COR-L47 (cell line): Measurements from ENCODE around the gene HOXA2.

ENCODE experiments used
- DNase-seq: peaks from one replicate; lab custom pipeline; 2025; lab: John Stamatoyannopoulos, UW

HOXA2 gene

DNA sequence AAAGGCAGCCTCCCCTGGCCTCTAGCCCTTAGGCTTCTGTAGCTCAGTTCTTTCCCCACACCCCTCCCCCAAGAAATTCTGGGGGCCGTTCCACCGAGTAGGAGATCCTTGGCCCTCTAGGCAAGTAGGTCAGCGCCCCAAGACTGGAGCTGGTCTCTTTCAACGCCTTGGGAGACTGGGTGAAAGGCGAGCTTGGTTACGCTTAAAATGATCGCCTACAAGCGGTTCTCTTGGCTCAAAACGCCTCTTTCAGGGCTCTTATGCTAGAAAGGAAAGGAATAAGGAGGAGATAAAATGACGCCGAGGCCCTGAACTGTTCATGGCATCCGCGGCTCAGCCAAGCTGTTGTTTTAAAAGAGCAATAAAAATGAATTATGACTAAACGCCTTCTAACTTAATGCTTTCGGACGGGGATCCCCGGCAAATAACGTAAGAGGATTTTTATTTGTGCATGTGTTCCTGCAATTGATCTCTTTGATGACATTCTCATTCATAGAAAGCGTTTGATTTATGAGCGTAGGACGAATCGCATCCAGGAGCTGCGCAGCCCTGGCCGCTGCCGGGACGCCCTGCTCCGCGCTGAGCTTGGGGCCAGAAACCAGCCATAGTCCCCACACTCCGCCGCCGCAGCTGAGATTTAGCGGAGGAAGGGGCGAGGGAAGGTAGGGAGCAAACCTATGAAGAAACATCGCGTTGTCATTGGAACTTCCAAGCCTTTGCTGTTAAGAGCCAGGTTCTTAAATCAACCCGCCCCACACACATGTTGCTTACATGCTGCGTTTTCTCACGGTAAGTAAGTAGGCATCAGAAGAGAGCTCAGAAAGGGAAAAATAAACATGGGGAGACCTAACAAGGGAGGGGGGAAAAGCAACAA, 3.7 kb downstream of the HOXA2 start:
- DNase-seq = no peak

DNA sequence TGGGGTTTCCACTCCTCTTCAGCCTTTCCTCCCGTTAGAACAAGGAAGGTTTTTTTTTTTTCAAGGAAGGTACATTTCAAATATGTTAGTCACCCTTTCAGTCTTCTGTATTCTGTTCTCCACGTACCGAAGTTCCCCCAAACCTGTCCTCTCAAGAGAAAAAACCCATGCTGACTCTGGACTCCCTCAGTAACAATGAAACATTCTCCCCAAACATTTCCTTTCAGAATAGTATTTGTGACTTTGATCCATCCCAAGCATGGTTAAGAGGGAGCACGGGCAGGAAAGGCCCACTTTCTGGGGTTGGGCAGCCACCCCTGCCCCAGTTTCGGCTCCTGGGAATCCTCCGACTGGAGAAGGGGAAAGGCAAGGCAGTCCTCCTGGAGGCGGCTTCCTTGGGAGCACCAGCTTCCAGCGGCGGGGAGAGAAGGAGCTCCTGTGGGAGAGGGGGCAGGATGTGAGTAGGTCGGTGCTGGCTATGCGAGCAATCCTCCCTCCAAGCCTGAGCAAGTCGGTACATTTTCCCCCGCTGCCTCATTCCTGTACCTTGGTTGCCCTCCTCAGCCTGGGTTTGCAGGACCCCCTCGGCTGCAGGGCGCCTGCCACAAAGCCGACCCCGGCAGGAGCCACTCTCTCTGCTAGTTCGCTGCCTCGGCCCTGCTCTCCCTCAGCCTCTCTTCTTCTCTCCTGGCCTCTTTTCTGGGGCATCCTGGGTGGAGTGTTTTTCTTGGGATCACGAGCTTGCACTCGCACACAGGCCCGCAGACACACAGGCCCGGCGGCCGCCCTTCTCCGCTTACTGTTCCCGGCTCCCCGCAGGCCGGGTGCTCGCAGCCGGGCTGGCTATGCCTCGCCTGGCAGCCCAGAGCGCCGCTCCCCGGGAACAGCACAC, 4.6 kb downstream of the HOXA2 start:
- no peak for DNase-seq

DNA sequence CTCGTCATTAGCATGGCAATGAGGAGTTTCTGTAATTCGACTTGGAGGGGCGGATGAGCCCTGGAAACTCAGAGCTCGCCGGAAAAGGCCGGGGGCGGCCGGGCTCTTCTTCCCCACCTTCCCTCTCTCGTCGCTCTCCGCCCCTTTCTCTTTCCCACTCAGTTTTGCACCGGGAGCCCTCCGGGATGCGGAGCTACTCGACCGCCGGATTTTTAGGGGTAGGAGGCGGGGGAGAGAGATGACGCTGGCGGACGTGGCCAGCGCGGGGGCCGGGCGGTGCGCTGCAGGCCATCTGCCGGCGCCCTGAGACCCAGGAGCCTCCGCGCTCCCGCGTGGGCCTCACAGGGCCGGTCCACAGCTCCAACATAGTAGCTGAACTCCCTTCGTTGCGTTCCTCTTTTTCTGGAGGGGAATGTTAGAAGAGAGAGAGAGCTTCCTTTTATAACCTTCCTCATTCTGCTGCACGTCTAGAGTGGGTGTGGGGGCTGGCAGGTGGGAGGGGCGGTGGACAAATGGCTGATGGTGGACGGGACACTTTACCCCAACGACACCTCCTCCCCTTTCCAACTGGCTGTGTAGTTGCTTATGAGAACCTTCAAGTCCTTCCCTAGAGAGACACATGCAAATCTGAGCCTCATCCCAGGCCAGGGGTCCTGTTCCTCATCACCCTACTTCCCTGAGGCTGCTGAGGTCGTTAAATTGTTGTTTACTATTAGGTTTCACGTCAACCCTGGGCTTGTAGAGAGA, 5.5 kb downstream of the HOXA2 start:
- DNase-seq = no peak

DNA sequence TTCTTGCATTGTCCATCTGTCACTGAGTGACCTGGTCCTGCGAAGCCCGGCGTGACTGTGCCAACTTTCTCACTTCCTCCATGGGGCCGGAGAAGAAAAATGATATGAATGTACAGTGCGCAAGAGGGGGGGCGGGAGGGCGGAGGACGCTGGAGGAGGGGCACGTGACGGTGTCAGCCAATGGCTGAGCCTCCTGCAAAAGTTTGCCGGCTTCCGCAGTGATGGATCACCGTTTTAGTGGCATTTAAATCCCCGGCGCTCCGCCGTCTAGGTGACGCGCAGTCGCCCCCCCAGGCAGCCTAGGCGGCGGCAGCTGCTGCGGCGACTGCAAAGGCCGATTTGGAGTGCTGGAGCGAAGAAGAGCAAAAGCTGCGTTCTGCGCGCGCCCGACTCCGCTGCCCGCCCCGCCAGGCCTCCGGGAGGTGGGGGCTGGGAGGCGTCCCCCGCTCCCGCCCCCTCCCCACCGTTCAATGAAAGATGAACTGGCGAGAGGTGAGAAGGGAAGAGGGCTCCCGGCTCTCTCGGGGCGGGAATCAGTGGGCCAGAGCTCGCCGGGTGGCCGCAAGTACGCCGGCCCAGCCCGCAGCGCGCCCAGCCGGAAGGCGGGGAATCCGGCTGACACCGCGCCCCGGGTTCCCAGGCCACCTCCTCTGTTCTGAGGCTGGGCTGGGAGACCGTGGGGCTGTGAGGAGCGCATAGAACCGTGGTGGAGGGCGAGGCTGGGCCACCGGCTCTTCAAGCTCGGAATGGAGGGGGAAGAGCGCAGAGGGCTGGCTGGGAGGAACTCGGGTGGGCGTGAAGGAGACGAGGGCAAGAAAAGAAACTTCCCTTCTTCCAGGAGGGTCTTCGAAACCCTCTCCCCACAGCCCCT, 6.4 kb downstream of the HOXA2 start, which contains the start of gene HOXA1:
Gene HOXA1, minus strand, starts transcription at position 104 of the 871 bp plus-strand sequence. Its CDS starts 88 bp downstream, at position 16.
- peak; percentile 90 for DNase-seq

DNA sequence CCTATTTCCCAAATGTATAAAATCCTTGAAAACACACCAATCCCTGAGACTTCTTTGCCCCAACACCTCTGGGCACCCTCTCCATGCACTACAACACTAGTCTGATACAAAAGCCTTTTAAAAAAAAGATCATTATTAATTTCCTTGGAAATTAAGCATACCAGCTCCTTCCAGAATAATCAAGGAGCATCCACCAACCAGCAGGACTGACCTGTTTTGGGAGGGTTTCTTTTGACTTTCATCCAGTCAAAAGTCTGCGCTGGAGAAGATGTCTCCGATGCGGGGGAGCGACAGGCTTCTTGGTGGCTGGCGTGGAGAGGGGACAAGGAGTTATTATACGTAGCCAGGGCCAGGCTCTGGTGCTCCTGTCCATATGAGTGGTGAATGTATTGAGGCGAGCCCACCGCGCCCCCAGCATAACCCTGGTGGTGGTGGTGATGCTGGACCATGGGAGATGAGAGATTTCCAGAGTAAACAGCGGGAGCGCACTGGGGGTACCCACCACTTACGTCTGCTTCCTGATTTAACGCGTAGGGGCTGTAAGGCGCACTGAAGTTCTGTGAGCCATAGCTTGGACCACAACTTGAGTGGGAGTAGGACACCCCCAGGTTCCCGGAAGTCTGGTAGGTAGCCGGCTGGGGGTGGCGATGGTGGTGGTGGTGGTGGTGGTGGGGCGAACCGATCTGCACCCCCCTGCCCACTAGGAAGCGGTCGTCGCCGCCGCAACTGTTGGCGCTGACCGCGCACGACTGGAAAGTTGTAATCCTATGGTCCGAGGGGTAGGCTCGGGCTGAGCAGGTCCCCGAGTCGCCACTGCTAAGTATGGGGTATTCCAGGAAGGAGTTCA, 7.2 kb downstream of the HOXA2 start:
- no peak for DNase-seq

DNA sequence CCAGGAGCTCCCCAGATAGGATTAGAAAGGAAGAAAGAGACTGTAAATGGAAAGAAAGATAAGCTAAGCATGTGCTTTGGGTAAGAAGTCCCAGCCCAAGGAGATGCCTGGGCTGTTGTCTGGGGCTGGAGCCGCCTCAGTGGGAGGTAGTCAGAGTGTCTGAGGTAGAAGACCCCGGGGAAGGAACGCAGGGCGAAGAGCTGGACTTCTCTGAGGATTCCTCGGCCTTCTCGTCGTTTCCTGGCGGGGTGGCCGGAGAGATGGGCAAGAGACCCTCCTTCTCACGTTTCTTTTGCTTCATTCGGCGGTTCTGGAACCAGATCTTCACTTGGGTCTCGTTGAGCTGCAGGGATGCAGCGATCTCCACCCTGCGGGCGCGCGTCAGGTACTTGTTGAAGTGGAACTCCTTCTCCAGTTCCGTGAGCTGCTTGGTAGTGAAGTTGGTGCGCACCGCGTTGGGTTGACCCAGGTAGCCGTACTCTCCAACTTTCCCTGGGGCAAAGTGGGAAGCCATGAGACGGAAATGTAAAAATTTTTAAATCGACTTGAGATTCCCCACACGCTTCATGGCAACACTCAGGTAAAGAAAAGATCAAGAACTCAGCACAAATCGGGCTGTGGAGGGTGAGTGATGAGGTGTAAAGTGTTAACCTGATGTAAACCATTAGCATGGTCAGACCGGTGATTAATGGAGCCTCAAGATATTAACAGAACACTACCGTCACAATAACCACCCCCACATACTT, 8.0 kb downstream of the HOXA2 start:
- DNase-seq = no peak

DNA sequence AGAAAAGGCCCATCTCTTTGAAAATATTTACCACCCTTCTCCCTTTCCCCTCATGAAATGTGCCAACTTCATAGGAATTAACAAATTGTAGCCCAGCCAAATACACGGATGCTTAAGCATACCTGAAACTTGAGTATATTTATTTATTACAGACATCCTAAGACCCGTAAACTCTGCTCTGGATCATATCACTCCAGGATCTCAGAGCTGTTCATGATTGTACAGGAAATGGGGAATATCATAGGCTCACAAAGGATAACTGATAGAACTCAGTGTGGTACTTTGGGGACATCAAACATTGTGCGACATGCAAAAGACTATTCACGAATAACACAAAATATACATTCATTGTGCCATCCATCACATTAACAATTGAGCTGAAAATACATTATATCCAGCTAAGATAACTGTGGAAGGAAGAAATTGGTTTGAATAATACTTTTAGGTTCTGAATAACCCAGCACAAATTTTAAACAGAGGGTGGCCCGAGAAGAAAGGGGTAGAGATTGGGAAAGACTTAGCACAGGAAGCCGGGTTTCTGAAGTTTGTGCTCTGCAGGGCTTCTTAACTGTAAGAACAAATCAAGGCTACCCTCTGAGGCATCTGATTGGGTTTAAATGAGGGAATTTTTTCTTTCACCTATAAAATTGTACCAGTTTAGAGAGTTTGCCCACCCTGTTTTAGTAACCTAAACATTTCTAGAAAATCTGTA, 9.1 kb downstream of the HOXA2 start:
- no peak for DNase-seq

DNA sequence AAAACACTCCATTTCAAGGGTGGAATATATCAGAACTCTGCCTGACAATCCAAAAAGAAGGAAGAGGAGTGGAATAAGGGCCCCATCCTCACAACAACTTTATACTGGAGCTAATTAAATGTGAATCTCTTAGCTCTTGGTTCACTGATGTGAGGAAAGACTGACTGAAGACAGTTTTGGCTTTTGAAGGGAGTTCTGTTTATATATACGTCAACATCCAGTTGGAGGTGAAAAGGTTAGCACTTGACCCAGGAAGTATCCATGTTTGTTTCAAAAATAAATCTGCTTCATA, 9.7 kb downstream of the HOXA2 start:
- DNase-seq = no peak

DNA sequence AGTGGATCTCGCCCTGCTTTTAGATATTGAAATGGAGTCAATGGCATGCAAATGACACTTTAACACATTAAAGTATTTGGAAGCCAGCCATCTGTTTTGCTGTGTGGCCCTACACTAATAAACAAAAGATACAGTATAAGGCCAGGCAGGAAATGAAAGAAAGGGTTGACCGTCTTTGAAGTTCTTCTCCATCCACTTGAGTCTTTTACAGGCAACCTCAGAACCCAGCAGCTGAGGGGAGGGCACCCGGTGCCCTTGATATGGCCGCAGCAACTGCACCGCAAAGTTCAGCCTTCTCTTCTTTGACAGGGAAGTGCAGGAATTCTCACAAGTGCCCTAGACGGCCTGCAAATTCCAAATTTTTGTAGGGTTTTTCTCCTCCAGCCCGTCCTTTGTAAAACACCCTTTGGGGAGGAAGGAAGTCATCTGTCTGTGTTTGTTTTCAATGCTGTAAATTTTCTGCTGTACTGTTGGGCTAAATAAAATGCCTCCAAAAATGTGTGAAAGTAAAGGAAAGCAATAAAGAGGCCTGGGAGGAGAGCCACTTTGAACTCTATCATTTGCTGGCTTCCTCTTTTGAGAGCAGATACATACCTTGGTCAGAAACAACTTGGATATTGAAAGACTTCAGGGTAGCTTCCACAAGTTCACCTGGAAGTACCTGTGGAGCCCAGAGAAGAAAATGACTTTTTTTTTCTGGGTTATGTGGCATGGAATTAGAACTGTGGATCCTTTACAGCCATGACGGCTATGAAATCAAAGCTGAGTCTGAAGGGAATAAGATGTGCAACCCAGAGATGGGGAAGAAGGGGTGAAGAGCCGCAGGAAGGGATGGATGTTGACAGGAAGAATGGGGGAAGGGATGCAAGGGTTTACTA, 10.3 kb downstream of the HOXA2 start:
- DNase-seq = no peak

DNA sequence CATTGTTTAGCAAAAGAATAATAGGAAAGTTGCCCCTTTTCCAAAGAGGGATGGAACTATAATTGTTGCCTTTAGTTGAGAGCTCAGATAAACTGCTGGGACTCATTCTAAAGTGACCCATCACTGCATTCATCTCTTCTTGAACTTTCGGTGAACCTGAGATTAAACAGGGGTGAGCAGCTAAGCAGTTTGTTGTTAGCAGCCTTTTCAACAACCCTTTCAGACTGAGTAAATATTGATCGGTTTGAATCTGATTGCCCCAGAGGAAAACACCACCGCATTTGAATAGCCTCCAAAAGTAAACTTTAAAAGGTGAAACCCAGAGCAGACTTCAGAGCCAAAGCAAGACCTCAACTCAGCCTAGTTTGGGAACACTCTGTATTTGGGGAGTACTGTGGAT, 11.4 kb downstream of the HOXA2 start:
- no peak for DNase-seq

DNA sequence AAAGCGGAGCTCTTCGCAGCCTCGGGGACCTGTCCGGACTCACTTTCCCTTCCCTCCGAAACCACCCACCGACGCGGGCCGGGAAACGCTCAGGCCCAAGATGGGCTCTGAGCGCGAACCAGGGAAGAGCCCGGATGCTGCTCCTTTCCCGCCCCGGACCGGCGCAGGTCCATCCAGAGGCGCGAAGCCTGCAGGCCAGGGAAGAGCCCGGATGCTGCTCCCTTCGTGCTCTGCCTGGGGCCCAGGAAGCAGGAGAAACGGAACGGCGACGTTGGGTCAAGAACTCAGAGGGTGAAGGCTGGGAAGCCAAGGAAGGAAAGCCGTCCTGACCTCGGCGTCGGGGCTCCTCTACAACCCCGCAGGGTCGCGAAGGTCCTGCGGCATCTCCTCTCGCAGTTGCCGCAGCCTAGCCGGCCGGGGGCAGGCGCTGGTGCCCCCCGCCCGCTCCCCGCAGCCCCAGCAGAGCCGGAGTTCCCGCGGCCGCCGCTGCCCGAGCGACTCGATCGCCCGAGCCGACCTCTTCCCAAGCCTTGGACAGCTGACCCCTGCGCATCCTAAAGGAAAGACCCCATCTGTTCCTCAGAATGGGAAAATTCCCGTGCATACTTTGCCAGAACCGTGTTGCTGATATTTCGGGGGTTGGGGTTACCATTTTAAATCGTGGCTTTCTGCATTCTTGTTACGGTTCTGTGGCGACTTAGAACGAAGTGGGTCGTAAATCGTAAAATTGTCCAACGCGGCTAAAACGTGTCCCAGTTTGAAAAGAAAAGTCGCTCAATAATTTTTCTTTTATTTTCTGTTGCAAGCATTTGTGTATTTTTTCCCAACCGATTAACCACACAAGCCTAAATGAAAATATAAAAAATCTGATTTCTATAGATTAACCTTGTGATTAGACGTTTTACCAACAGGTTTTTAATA, 14.2 kb downstream of the HOXA2 start:
- no peak for DNase-seq

DNA sequence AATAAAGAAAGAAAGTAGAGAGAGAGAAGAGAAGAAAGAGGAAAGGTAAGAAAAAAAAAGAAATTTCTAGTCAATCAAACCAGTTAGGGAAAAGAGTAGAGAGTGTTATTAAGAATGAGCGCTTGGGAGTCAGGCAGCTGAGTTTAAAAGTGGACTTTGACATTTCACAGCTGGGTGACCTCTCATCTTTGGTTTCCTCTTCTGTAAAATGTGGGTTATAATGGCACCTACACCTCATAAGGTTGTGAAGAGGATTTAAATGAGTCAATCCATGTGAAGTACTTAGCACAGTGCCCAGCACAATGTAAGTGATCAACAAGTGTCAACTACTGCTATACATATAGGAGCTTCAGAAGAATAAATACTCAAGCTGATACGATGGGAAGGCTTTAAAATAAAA, 18.8 kb downstream of the HOXA2 start:
- no peak for DNase-seq

DNA sequence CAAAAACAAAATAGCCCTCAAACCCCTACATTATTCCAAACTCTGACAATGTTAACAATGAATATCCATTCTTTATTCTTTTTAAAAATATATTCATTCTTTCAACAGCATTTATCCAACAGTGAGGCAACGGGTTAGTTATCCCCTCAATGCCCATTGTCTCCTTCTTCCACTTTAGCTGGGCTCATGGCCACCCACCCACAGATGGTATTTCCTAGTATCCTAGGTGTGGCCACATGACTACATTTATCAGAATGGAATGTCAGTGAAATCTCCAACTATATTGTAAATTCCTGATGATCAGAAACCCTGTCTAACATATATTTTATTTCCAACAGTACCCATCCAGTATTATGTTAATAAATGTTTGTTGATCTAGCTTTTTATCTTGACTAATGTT, 20.3 kb downstream of the HOXA2 start:
- no peak for DNase-seq

DNA sequence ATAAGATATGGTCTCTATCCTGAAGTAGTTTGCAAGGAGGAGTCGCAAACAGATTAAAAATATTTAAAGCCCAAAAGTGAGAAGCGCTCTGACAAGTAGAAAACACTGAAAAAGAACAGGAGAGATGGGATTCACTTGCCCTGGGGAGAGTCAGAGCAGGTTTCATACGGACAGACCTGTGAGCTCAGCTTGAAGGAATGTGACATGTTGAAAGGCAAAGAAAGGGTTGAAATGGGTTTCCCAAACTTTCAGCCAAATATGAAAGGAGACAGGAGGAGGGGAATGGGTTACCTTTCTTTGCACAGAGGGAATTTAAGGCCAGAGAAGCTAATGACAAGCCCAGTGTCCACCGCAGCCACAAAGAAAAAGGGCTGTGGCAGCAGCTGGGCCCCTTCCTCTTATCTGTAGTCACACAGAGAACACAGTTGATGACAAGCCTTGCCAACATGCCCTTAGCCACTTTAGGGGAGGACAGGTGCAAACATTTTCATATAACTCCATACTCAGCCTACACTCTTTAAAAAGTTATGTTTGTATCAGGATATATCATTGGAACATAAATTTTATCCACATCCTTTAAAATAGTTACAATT, 21.5 kb downstream of the HOXA2 start:
- DNase-seq = no peak

DNA sequence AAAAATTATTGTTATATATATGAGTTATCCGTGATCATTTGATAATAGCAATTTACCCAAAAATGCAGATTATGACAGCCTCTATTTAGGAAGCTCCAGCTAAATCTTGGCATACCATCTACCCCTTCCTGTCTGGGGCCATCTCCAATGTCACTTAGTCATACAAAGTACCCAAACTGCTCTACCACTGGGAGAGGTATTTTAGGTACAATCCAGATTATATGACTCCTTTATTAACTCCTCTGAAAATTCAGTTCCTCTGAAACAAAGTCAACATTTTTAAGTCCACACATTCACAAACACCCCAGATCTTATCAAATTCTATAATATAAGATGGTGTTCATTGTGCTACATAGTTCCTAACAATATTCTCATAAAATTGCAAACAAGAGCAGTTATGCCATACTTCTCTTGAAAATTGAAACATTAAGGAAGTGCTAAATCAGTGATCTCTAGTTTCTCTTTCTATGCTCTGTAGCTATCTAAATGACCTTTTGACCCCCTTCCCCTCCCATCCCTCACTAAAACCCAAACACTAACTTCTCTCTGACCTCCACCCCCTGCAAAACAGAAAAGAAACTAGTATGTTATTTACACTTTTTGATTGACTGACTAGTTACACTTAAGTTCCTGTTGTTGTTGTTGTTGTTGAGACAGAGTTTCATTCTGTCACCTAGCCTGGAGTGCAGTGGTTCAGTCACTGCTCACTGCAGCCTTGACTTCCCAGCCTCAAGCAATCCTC, 23.1 kb downstream of the HOXA2 start:
- DNase-seq = no peak
